ENCODE results near the gene CXCL13. TPM values are rescaled to one million over a fixed set of nuclear protein-coding genes. Genes with fewer than 3 reads are reported as not detected.

Gene CXCL13
- total RNA-seq, 1 experiment from 2014 or later = not detected

GRCh38 chr4:77600521-77601451 is 4.8 kb upstream of the CXCL13 start:
- POLR2A ChIA-PET (ENCODE audit: low non-redundant PET) = no interaction called here
- no peak overlapping the region for H3K4me3 ChIP-seq (ENCODE audit: low read depth, low read length, poor library complexity, severe bottlenecking)
- H3K36me3 ChIP-seq (ENCODE audit: insufficient read depth, low read length, poor library complexity, severe bottlenecking) = no peaks in the 10 kb centered on the region
- intact Hi-C loops (cut with micrococcal nuclease; ENCODE audit: unreplicated experiment) = no loop called here
- TF ChIP-seq, protein P1, sequence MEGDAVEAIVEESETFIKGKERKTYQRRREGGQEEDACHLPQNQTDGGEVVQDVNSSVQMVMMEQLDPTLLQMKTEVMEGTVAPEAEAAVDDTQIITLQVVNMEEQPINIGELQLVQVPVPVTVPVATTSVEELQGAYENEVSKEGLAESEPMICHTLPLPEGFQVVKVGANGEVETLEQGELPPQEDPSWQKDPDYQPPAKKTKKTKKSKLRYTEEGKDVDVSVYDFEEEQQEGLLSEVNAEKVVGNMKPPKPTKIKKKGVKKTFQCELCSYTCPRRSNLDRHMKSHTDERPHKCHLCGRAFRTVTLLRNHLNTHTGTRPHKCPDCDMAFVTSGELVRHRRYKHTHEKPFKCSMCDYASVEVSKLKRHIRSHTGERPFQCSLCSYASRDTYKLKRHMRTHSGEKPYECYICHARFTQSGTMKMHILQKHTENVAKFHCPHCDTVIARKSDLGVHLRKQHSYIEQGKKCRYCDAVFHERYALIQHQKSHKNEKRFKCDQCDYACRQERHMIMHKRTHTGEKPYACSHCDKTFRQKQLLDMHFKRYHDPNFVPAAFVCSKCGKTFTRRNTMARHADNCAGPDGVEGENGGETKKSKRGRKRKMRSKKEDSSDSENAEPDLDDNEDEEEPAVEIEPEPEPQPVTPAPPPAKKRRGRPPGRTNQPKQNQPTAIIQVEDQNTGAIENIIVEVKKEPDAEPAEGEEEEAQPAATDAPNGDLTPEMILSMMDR (conservative IDR thresholded peaks at IDR 0.05; ENCODE audit: low read depth, low read length) = peak; percentile 65
- TF ChIP-seq EZH2 (IDR thresholded peaks at IDR 0.05; ENCODE audit: borderline replicate concordance, low read depth, low read length, poor library complexity, severe bottlenecking) = no peak
- no peak overlapping the region for H3K27ac ChIP-seq (ENCODE audit: low read depth, low read length, poor library complexity, severe bottlenecking)
- CTCF ChIA-PET = interaction anchor here (0.5 to 0.6 kb wide), 2 partner anchors 112 to 154 kb away, joined by 4 read pairs; no protein-coding TSS in a partner anchor
- H3K9me3 ChIP-seq (ENCODE audit: low read depth, low read length, poor library complexity, severe bottlenecking) = no peaks in the 10 kb centered on the region
- no peaks in the 10 kb centered on the region for H3K27me3 ChIP-seq (replicated peaks; ENCODE audit: insufficient read depth, low read depth, low read length, poor library complexity)
- no peaks in the 10 kb centered on the region for H3K4me1 ChIP-seq (ENCODE audit: insufficient read depth, low read length, poor library complexity, severe bottlenecking)
- no TSS peak for BruUV-seq (replicated peaks)
- DNase-seq (ENCODE audit: low spot score) = peak; percentile 14

- Histone ChIP-seq H3K27ac (ENCODE audit: low read depth, low read length, poor library complexity, severe bottlenecking) (no peak overlapping the region), H3K4me1 (ENCODE audit: insufficient read depth, low read length, poor library complexity, severe bottlenecking) (no peaks in the 10 kb centered on the region), H3K9me3 (ENCODE audit: low read depth, low read length, poor library complexity, severe bottlenecking) (no peaks in the 10 kb centered on the region), H3K36me3 (ENCODE audit: insufficient read depth, low read length, poor library complexity, severe bottlenecking) (no peaks in the 10 kb centered on the region), H3K4me3 (ENCODE audit: low read depth, low read length, poor library complexity, severe bottlenecking) (no peak overlapping the region), H3K27me3 (replicated peaks; ENCODE audit: insufficient read depth, low read depth, low read length, poor library complexity) (no peaks in the 10 kb centered on the region)
- ChIA-PET CTCF (no interaction called here), POLR2A (ENCODE audit: low non-redundant PET) (no interaction called here)
- no peak for TF ChIP-seq EZH2 (IDR thresholded peaks at IDR 0.05; ENCODE audit: borderline replicate concordance, low read depth, low read length, poor library complexity, severe bottlenecking)
- BruUV-seq (replicated peaks) = no TSS peak
- intact Hi-C loops (cut with micrococcal nuclease; ENCODE audit: unreplicated experiment) = no loop called here
- DNase-seq (ENCODE audit: low spot score) = no peak
These were observed 3.9 kb upstream of the CXCL13 start for GRCh38 chr4:77601614-77602187.

- H3K27ac ChIP-seq (ENCODE audit: low read depth, low read length, poor library complexity, severe bottlenecking) = no peak overlapping the region
- H3K4me1 ChIP-seq (ENCODE audit: insufficient read depth, low read length, poor library complexity, severe bottlenecking) = no peaks in the 10 kb centered on the region
- DNase-seq (ENCODE audit: low spot score) = no peak
- no peaks in the 10 kb centered on the region for H3K9me3 ChIP-seq (ENCODE audit: low read depth, low read length, poor library complexity, severe bottlenecking)
- ChIA-PET POLR2A (ENCODE audit: low non-redundant PET) (no interaction called here), CTCF (no interaction called here)
- no peak overlapping the region for H3K4me3 ChIP-seq (ENCODE audit: low read depth, low read length, poor library complexity, severe bottlenecking)
- no peaks in the 10 kb centered on the region for H3K36me3 ChIP-seq (ENCODE audit: insufficient read depth, low read length, poor library complexity, severe bottlenecking)
- H3K27me3 ChIP-seq (replicated peaks; ENCODE audit: insufficient read depth, low read depth, low read length, poor library complexity) = no peaks in the 10 kb centered on the region
- intact Hi-C loops (cut with micrococcal nuclease; ENCODE audit: unreplicated experiment) = no loop called here
- BruUV-seq (replicated peaks) = no TSS peak
- TF ChIP-seq, protein P1 (conservative IDR thresholded peaks at IDR 0.05; ENCODE audit: low read depth, low read length) = no peak
- no peak for TF ChIP-seq EZH2 (IDR thresholded peaks at IDR 0.05; ENCODE audit: borderline replicate concordance, low read depth, low read length, poor library complexity, severe bottlenecking)
These were observed 7.6 kb downstream of the CXCL13 start for GRCh38 chr4:77613267-77613666.

Data from A673 (cell line).